ENCODE measurements around the gene LACTB.

The LACTB gene

GRCh38 chr15:63181648-63182047 lies 60.0 kb downstream of the LACTB start:
- peak; percentile 88 for DNase-seq

- no peak for DNase-seq
Measured at GRCh38 chr15:63185206-63185605, 63.5 kb downstream of the LACTB start.

- DNase-seq, result no peak
Measured at GRCh38 chr15:63186065-63186464, 64.4 kb downstream of the LACTB start.

GRCh38 chr15:63187589-63188226 lies 66.0 kb downstream of the LACTB start:
- DNase-seq, result no peak

GRCh38 chr15:63188247-63188925 lies 66.7 kb downstream of the LACTB start:
- peak; percentile 48 for DNase-seq

GRCh38 chr15:63188926-63189871 lies 67.5 kb downstream of the LACTB start, which contains the start of gene RAB8B:
Gene RAB8B, plus strand, starts transcription at chr15:63189606. Its CDS starts 19 bp downstream, at chr15:63189625.
- DNase-seq, result peak; percentile 98

GRCh38 chr15:63189941-63190768 lies 68.5 kb downstream of the LACTB start:
- peak; percentile 80 for DNase-seq

GRCh38 chr15:63190769-63191649 lies 69.3 kb downstream of the LACTB start:
- peak; percentile 71 for DNase-seq
